GM23338 (cell line): ENCODE results near the gene EPHA5. TPM values are rescaled to one million over a fixed set of nuclear protein-coding genes. Genes with fewer than 3 reads are reported as not detected.

Source experiments
- ATAC-seq: fragments of 200-7000 bp; cut with Tn5 transposase; 3 replicates; pipeline ENCODE4 v1.9.1; 2020
- DNase-seq: peaks from one replicate; pipeline ENCODE4 v3.0.0-alpha.2; 2015; ENCODE audit warnings: low spot score
- H2AFZ ChIP-seq: fragments of 200-600 bp; sonication (generic); 2 replicates; pipeline ENCODE4 v1.8.0; 2016; ENCODE audit warnings: antibody characterized with exemption, mild to moderate bottlenecking, moderate library complexity
- H3F3A ChIP-seq: fragments of 200-600 bp; sonication (generic); replicated peaks from 2 replicates; pipeline ENCODE4 v1.8.0; 2017; ENCODE audit warnings: antibody characterized with exemption, mixed run types, low read depth
- H3K27ac ChIP-seq: fragments of 200-600 bp; sonication (generic); 2 replicates; pipeline ENCODE4 v1.6.1; 2016; ENCODE audit warnings: low read depth
- H3K27me3 ChIP-seq: fragments of 200-600 bp; sonication (generic); 2 replicates; pipeline ENCODE4 v1.8.0; 2016; ENCODE audit warnings: mild to moderate bottlenecking, mixed run types, moderate library complexity; ENCODE audit not compliant: insufficient read depth
- H3K36me3 ChIP-seq: fragments of 200-600 bp; sonication (generic); 2 replicates; pipeline ENCODE4 v1.8.0; 2016; ENCODE audit warnings: mild to moderate bottlenecking; ENCODE audit not compliant: insufficient read depth
- H3K4me1 ChIP-seq: fragments of 200-600 bp; sonication (generic); 2 replicates; pipeline ENCODE4 v1.8.0; 2016; ENCODE audit warnings: mild to moderate bottlenecking, moderate library complexity; ENCODE audit not compliant: insufficient read depth
- H3K4me2 ChIP-seq: fragments of 200-600 bp; sonication (generic); 2 replicates; pipeline ENCODE4 v1.7.1; 2017; ENCODE audit warnings: mixed run types
- H3K4me3 ChIP-seq: fragments of 200-600 bp; sonication (generic); 2 replicates; pipeline ENCODE4 v1.6.1; 2016; ENCODE audit warnings: mixed run types
- H3K79me2 ChIP-seq: fragments of 200-600 bp; sonication (generic); replicated peaks from 2 replicates; pipeline ENCODE4 v1.8.0; 2017; ENCODE audit warnings: mild to moderate bottlenecking; ENCODE audit not compliant: insufficient read depth
- H3K9me2 ChIP-seq: fragments of 200-600 bp; sonication (generic); 2 replicates; pipeline ENCODE4 v1.8.0; 2017; ENCODE audit not compliant: insufficient read depth
- H4K20me1 ChIP-seq: fragments of 200-600 bp; sonication (generic); replicated peaks from 2 replicates; pipeline ENCODE4 v1.8.0; 2017; ENCODE audit warnings: mild to moderate bottlenecking; ENCODE audit not compliant: insufficient read depth
- H3K27ac Mint-ChIP-seq: 2 replicates; pipeline ENCODE4 v1.8.0; 2020; ENCODE audit warnings: inconsistent platforms, mild to moderate bottlenecking, moderate library complexity, mixed read lengths
- H3K27me3 Mint-ChIP-seq: 3 replicates; pipeline ENCODE4 v1.8.0; 2022; ENCODE audit warnings: low read depth, mild to moderate bottlenecking, moderate library complexity, mixed read lengths, inconsistent platforms; ENCODE audit not compliant: insufficient read depth, poor library complexity
- H3K36me3 Mint-ChIP-seq: 3 replicates; pipeline ENCODE4 v1.8.0; 2021; ENCODE audit warnings: low read depth, mild to moderate bottlenecking, inconsistent platforms, moderate library complexity, mixed read lengths
- H3K4me1 Mint-ChIP-seq: 3 replicates; pipeline ENCODE4 v1.8.0; 2020; ENCODE audit warnings: mild to moderate bottlenecking, inconsistent platforms, mixed read lengths
- H3K4me3 Mint-ChIP-seq: 3 replicates; pipeline ENCODE4 v1.8.0; 2021; ENCODE audit warnings: moderate library complexity, mild to moderate bottlenecking, inconsistent platforms, mixed read lengths
- H3K9me3 Mint-ChIP-seq: 3 replicates; pipeline ENCODE4 v1.8.0; 2020; ENCODE audit warnings: moderate library complexity, mild to moderate bottlenecking, inconsistent platforms, mixed read lengths
- POLR2AphosphoS5 ChIP-seq: IDR thresholded peaks from 2 replicates; pipeline ENCODE4 v1.6.1; 2016; ENCODE audit warnings: antibody characterized with exemption, low read depth
- polyA plus RNA-seq: library from polyadenylated mRNA; unstranded; fragments of >200 nt; fragmentation: Nextera tagmentation; extraction: Ambion mirVana; gene quantifications from 2 replicates; pipeline ENCODE4 v1.2.1, GENCODE V29; 2016
- total RNA-seq: library from RNA; depleted of rRNA; stranded (reverse); fragments of >200 nt; shearing (Covaris generic); gene quantifications from 2 replicates; pipeline ENCODE4 v1.2.3, GENCODE V29; 2014
- TF ChIP-seq, protein P1 (sequence below): fragments of 250-450 bp; sonication (Bioruptor Pico); IDR thresholded peaks from 2 replicates; pipeline ENCODE4 v1.5.0; 2020; ENCODE audit warnings: mild to moderate bottlenecking, moderate library complexity
- TF ChIP-seq, protein P2 (sequence below): IDR thresholded peaks from 2 replicates; pipeline ENCODE4 v1.6.1; 2016; ENCODE audit warnings: antibody characterized with exemption
- TF ChIP-seq, protein P3 (sequence below), 2 experiments: fragments of 200-600 bp in 1 of 2; sonication (generic) in 1 of 2; conservative IDR thresholded peaks; 2 replicates each; pipeline versions ENCODE4 v1.5.1 to v1.6.1; 2016 to 2017; ENCODE audit warnings: antibody characterized with exemption in 2 of 2, low read depth in 2 of 2, mild to moderate bottlenecking in 2 of 2, moderate library complexity in 1 of 2

EPHA5 gene
- total and polyA plus RNA-seq, 2 experiments from 2014 or later, result 0.05 to 0.24 TPM

DNA sequence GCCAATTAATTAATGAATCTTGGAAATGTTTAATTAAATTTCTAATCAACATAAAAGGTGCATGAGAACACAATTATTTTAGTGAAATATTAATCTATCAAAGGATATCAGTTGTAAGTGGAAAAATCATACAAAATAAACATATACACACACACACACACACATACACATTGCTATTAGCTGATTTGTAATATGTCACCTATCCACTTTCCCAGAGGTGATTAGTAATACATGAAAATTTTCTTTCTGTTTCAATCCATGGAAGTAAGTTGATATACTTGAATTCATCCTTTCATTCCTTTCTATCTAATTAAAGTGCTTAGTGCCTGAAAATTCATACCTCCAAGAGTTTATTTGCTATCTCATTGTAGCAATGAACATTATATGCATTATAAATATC lies 213.7 kb downstream of the EPHA5 start (continued):
- TF ChIP-seq, protein P1, sequence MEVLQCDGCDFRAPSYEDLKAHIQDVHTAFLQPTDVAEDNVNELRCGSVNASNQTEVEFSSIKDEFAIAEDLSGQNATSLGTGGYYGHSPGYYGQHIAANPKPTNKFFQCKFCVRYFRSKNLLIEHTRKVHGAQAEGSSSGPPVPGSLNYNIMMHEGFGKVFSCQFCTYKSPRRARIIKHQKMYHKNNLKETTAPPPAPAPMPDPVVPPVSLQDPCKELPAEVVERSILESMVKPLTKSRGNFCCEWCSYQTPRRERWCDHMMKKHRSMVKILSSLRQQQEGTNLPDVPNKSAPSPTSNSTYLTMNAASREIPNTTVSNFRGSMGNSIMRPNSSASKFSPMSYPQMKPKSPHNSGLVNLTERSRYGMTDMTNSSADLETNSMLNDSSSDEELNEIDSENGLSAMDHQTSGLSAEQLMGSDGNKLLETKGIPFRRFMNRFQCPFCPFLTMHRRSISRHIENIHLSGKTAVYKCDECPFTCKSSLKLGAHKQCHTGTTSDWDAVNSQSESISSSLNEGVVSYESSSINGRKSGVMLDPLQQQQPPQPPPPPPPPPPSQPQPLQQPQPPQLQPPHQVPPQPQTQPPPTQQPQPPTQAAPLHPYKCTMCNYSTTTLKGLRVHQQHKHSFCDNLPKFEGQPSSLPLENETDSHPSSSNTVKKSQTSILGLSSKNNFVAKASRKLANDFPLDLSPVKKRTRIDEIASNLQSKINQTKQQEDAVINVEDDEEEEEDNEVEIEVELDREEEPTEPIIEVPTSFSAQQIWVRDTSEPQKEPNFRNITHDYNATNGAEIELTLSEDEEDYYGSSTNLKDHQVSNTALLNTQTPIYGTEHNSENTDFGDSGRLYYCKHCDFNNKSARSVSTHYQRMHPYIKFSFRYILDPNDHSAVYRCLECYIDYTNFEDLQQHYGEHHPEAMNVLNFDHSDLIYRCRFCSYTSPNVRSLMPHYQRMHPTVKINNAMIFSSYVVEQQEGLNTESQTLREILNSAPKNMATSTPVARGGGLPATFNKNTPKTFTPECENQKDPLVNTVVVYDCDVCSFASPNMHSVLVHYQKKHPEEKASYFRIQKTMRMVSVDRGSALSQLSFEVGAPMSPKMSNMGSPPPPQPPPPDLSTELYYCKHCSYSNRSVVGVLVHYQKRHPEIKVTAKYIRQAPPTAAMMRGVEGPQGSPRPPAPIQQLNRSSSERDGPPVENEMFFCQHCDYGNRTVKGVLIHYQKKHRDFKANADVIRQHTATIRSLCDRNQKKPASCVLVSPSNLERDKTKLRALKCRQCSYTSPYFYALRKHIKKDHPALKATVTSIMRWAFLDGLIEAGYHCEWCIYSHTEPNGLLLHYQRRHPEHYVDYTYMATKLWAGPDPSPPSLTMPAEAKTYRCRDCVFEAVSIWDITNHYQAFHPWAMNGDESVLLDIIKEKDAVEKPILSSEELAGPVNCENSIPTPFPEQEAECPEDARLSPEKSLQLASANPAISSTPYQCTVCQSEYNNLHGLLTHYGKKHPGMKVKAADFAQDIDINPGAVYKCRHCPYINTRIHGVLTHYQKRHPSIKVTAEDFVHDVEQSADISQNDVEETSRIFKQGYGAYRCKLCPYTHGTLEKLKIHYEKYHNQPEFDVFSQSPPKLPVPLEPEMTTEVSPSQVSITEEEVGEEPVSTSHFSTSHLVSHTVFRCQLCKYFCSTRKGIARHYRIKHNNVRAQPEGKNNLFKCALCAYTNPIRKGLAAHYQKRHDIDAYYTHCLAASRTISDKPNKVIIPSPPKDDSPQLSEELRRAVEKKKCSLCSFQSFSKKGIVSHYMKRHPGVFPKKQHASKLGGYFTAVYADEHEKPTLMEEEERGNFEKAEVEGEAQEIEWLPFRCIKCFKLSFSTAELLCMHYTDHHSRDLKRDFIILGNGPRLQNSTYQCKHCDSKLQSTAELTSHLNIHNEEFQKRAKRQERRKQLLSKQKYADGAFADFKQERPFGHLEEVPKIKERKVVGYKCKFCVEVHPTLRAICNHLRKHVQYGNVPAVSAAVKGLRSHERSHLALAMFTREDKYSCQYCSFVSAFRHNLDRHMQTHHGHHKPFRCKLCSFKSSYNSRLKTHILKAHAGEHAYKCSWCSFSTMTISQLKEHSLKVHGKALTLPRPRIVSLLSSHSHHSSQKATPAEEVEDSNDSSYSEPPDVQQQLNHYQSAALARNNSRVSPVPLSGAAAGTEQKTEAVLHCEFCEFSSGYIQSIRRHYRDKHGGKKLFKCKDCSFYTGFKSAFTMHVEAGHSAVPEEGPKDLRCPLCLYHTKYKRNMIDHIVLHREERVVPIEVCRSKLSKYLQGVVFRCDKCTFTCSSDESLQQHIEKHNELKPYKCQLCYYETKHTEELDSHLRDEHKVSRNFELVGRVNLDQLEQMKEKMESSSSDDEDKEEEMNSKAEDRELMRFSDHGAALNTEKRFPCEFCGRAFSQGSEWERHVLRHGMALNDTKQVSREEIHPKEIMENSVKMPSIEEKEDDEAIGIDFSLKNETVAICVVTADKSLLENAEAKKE (CRISPR knock-in tag), result no peak
- TF ChIP-seq POLR2AphosphoS5, result no peak
- TF ChIP-seq, protein P2, sequence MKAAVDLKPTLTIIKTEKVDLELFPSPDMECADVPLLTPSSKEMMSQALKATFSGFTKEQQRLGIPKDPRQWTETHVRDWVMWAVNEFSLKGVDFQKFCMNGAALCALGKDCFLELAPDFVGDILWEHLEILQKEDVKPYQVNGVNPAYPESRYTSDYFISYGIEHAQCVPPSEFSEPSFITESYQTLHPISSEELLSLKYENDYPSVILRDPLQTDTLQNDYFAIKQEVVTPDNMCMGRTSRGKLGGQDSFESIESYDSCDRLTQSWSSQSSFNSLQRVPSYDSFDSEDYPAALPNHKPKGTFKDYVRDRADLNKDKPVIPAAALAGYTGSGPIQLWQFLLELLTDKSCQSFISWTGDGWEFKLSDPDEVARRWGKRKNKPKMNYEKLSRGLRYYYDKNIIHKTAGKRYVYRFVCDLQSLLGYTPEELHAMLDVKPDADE, result no peak

DNA sequence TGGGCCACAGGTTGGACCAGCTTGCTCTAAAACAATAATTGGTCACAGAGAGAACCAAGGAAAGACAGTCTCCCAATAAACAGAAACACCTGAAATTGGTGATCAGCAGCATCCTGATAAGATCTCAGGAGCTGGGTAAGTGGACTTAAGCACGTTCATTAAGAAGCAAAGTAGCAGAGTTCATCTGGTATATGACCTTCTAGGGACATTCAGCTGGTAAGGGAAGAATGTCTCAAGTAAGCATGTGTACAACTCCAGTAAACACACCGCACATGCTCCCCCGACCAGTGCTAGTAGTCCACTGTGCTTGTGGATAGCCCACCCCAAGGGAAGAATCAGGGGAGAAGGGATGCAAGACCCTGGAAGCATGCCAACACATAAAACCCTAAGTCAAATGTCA lies 216.9 kb downstream of the EPHA5 start:
- Histone ChIP-seq H3K4me2 (no peak overlapping the region), H4K20me1 (no peaks in the 10 kb centered on the region), H3K4me3 (no peak overlapping the region), H3F3A (no peaks in the 10 kb centered on the region), H3K9me2 (no peaks in the 10 kb centered on the region), H3K27ac (no peak overlapping the region), H2AFZ (no peak overlapping the region), H3K27me3 (no peaks in the 10 kb centered on the region), H3K36me3 (no peaks in the 10 kb centered on the region), H3K4me1 (peaks cover 22% of the 10 kb centered on the region; the same call in 1 of the 2 replicates), H3K79me2 (no peaks in the 10 kb centered on the region)
- ATAC-seq (no peak), DNase-seq (no peak)
- Mint-ChIP-seq H3K4me1 (peaks cover 30% of the 10 kb centered on the region), H3K27ac (no peak overlapping the region), H3K4me3 (no peak overlapping the region), H3K27me3 (no peaks in the 10 kb centered on the region), H3K9me3 (no peaks in the 10 kb centered on the region), H3K36me3 (no peaks in the 10 kb centered on the region)
- TF ChIP-seq, protein P1 (CRISPR knock-in tag), result no peak
- TF ChIP-seq, protein P3, sequence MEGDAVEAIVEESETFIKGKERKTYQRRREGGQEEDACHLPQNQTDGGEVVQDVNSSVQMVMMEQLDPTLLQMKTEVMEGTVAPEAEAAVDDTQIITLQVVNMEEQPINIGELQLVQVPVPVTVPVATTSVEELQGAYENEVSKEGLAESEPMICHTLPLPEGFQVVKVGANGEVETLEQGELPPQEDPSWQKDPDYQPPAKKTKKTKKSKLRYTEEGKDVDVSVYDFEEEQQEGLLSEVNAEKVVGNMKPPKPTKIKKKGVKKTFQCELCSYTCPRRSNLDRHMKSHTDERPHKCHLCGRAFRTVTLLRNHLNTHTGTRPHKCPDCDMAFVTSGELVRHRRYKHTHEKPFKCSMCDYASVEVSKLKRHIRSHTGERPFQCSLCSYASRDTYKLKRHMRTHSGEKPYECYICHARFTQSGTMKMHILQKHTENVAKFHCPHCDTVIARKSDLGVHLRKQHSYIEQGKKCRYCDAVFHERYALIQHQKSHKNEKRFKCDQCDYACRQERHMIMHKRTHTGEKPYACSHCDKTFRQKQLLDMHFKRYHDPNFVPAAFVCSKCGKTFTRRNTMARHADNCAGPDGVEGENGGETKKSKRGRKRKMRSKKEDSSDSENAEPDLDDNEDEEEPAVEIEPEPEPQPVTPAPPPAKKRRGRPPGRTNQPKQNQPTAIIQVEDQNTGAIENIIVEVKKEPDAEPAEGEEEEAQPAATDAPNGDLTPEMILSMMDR (conservative IDR thresholded peaks at IDR 0.05; ENCODE audit: low read depth in 2 of 2), result no peak
